Inflammatory macrophage treated with lipopolysaccharide for 4 hours (primary cell): ENCODE results near the gene FKBP4.

Experiments
- DNase-seq: peaks from one replicate; pipeline ENCODE4 v3.0.0-alpha.2; 2020

FKBP4 gene

DNA sequence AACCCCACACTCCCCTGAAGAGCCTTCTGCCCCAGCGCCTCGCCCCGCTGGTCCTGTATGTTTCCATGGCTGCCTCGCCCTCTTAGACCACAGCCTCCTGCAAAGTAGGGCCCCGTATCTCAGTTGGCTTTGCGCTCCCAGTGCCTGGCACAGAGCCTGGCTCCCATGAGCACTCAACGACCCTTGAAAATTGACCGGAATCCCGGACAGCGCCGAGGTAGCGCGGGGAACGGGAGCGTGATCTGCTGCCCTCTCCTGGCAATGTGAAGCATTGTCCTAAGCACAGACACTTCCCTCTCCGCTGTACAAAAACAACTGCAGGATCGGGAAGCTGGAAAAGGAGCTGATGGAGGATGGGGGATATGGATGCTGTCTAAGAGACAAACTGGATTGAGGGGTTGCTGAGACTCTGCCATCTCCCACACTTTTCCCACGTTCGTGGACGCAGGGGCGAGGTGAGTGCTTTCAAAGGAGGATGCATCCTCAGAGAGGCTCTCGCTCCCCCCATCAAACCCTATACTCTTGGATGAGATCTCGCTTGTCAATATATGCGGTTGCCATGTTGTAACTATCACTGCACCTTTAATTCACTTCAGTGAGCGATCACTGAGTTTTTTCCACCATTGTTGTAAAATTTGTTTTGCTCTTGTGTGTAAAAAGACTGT lies 10.7 kb upstream of the FKBP4 start:
- DNase-seq, result peak; percentile 31

DNA sequence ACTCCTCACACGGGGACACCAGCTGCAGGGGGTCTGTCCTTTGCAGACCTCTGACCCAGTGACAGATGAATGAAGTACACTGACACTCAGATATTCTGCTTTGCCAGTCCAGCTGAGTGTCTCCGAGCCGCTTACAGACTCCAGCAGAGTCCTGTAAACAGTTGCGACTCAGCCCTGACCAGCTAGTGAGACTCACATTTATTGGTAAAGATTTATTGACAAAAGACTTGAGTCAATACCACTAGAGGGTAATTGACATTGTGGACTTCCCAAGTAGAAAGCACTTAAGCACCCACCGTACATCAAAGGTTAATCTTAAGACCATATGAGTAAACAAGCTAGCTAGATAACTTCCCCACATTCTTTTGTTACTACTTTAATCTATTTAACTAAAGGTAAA lies 9.8 kb upstream of the FKBP4 start:
- no peak for DNase-seq

DNA sequence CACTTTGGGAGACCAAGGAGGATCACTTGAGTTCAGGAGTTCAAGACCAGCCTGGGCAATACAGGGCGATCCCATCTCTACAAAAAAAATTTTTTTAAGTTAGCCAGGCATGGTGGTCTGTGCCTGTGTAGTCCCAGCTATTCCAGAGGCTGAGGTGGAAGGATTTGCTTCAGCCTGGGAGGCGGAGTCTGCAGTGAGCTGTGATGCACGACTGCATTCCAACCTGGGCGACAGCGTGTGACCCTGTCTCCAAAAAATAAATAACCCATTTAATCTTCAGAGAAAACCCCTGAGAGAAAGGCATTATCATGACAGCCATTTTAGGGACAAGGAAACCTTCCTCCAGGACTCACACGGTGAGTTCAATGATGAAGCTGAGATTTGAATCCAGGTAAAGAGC lies 3.7 kb upstream of the FKBP4 start:
- DNase-seq, result no peak

DNA sequence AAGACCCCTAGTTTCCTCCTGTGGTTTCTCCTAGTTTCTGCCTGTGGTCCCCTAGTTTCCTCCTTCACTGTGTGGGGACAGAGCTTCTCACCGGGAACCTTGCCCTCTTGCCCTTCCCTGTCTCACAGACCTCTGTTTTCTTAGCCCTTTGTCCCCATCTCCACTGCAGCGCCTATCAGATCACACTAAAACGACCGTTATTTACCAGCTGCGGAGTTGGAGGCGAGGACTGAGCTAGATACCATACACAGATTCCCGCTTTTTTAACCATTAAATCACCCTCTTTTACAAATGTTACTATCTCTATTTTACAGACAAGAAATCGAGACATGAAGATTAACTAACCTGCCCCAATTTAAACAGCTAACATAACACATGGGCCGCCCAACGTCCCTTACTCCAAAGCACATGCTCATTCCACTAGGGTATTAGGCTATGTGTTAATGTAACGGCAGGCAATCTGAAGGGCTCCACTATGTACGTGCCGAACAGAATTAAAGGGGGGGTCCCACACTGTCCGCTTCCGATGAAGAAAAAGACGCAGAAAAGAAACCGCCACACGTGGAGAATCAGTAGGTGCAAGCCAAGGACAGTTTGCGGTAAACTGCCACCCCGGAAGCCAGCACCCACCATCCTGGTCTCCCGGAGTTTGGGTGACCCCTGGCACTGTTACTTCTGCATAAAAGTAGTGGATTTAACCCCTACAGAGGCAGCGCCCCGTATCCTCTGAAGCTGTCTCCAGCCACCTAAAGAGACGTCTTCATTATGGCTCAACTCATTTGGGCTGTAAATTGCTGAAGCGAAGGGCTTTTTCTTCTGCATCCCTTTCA lies 1.9 kb upstream of the FKBP4 start:
- no peak for DNase-seq

DNA sequence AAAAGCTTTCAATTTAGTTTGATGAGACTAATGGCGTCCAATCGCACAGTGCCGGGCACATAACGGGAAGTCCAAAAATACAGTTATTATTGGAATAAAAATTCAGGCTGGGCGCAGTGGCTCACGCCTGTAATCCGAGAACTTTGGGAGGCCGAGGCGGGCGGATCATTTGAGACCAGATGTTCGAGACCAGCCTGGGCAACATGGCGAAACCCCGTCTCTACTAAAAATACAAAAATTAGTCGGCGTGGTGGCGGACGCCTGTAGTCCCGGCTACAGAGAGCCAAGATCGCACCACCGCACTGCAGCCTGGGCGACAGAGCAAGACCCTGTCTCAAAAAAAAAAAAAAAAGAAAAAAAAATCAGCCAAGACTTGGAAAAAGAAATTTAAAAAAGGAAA lies 1.2 kb upstream of the FKBP4 start:
- no peak for DNase-seq

DNA sequence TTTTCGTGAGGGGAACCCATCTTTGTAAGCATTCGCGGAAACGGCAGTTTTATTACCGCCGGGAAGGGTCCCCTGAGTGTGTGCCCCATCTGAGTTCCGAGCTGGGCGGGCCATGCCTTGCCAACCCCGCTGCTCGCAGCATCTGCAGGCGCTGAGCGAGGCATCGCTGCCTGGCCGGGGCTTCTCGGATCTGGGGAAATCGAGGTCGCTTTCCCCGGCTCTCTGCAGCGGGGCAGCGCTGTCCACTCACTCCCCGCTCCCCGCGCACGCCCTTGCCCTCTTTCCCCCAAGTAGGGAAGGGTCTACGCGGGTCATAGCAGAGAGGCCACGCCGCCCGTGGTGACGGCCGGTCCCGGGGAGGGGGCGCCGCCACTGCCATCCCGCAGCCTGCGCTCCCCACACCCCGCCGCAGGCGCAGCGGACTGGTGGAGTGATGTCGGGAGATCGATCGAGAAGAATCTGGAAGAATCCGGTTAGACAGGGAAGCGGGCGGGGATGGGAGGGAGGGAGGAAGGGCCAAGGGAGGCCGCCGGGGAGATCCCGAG lies 507 bp upstream of the FKBP4 start:
- no peak for DNase-seq

DNA sequence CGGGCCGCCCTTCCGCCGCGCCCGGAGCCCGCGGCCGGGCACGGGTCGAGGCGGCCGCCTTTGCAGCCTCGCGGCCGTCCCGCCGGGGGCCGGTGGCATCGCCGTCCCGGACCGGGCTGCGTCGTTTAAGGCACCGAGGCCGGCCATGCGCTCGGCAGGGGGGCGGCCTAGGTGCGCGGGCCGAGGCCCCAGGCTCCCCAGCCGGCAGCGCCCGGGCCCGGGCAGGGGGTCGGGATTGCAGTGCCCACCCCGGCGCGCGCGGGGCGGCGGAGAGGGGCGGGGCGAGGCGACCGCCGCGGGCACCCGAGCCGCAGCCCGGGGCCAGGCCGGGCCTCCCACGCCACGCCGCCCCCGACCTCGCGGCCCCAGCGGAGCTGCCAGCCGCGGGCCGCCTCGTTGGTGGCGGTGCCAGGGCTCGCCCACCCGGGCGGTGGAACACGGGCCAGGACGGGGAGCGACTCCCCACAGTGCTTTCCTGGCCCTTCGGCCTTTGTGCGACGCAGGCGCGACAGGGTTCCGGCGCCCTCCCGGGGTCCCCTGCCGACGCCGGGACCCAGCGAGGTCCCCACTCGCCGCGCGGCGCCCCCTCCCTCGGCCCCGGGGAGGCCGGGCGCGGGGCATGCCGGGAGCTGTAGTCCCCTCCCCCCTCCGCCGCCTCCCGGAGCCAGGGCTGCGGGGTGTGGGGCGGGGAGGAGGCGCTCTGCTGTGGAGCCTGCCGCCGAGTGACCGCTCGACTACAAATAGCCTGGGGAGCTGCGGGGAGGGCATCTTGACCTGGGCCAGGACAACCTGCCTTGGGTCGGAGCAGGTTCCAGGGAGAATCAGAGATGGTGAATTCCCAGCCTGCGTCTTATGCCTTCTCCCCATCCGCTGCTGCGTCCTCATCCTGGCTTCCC lies 769 bp downstream of the FKBP4 start:
- DNase-seq, result peak; percentile 45

DNA sequence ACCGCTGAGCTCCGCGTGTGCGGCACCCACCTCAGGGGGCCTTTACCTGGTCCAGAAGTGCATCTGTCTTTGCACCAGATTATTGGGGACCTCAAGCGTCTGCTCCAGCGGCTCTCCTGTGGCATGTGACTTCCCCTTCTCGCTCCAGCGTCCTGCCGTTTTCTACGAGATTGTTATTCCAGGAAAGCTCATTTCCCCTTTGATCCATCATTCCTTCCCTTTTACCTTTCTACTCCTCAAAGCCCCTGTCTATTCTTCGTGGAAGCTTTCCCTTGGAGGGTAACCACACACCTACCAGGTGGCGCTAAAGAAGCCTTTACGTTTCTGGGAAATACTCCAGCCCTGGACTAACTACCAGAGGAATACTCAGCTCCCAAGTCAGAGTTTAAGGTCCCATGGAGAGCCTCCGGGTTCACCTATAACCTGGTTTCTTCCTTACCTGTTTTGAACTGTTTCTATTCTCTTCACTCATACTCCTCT lies 1.5 kb downstream of the FKBP4 start:
- no peak for DNase-seq

DNA sequence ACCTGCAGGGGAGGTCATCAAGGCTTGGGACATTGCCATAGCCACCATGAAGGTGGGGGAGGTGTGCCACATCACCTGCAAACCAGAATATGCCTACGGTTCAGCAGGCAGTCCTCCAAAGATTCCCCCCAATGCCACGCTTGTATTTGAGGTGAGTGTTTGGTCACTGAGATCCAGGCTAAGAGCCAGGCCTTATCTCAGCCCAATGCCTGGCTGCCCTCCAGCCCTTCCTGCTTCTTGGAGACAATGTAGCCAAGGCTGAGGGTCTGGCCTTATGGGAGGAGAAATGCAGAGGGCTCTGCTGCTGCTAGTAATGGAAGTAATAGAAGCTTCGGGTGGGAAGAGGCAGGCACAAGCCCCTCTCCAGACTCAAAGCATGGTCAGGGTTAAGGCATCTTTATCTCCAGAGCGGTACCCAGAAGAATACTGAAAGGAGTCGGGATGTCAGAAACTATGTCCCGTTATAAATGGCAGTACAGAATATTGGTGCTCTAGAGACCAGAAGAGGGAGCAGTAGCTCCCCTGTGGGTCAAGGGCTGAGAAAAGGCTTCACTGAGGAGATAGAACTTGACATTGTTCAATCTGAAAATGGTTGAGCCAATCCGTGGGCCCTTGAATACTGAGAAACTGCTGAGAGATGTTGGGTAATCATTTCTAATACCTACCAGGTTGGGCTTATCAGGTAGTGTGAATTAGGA lies 3.1 kb downstream of the FKBP4 start:
- DNase-seq, result no peak

DNA sequence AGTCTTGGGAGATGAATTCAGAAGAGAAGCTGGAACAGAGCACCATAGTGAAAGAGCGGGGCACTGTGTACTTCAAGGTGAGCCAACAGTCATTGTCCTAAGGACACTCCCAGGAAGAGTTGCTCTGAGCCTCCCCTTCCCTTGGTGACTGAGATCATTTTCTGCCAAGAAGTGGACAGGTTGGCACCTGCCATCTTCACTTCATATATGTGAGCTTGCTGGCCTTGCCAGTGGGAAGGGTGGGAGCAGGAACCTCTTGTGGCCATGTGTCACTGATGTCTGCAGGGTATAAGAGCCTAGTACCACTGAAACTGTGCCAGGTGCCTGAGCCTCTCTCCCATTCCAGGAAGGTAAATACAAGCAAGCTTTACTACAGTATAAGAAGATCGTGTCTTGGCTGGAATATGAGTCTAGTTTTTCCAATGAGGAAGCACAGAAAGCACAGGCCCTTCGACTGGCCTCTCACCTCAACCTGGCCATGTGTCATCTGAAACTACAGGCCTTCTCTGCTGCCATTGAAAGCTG lies 5.3 kb downstream of the FKBP4 start:
- DNase-seq, result no peak

DNA sequence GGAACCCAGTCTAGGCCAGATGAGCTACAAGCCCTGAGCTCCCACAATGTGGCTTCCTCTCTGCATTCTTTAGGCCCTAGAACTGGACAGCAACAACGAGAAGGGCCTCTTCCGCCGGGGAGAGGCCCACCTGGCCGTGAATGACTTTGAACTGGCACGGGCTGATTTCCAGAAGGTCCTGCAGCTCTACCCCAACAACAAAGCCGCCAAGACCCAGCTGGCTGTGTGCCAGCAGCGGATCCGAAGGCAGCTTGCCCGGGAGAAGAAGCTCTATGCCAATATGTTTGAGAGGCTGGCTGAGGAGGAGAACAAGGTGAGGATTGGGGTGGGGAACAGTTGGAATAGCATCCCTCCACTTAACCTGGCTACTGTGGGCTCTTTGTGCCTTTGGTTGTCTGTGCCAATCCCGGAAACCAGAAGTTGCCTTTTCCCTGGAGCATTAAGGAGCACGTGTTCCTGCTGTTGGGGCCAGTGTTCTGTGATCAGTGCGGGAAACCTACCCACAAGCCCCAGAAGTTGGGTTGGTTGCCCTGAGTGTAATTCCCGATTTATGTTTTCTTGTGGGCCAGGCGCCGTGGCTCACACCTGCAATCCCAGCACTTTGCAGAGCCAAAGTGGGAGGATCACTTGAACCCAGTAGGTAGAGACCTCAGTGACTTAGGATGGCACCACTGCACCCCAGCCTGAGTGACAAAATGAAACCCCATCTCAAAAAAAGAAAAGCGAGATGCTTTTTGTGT lies 6.4 kb downstream of the FKBP4 start:
- DNase-seq, result no peak

DNA sequence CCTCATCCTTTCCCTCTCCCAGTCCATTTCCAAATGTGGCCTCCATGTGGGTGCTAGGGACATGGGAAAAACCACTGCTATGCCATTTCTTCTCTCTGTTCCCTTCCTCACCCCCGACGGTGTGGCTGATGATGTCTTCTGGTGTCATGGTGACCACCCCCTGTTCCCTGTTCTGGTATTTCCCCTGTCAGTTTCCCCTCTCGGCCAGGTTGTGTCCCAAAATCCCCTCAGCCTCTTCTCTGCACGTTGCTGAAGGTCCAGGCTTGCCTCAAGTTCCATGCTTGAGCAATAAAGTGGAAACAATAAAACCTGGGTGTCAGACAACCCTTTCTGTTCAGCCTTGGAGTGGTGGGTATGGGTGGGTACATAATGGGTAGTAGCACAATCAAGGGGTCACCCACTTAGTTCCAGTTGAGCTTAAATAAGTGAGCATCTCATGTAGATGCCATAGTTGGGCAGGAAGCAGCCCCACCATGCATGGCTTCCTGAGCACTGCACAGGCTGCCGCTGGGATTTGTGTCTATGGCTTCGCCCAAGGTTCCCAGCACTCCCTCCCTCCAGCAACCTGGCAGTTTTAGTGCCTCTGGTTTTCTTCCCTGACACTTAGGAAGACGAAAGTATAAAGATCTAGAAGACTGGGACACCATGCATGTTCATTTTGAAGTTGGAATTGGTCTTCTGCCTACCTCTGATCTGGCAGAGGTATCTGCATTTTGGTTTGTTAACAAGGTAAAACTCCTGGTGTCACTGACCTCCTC lies 9.0 kb downstream of the FKBP4 start:
- no peak for DNase-seq

DNA sequence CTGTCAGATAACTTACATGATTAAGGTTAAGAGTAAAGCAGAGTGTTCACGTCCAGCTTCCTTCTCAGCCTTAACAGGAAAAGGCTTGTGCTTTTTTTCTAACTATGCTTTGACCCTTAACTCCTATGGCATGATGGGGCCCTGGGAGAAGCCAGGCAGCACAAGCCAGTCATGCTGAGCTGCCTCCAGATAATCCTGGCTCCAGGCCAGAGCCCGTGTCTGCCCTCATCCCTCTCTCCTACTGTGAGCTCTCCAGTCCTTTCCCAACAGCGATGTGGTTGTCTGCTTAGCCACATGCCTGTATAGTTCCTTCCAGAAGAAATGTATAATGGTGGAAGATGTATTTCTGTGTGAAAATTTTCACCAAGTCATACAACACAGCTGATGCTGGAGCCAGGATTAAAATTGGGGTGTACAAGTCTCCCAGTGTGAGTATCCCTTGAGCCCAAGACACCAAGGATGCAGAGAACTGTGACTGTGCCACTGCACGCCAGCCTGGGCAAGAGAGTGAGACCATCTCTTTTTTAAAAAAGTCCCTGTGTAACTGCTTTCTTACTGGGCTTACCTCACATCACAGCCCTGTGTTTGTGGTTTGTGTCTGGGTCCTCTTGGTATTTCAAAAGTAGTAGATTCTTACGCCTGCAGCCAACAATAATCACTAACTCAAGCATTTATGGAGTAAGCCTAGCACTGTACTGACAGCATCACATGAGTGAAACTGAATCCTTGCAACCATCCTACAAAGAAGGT lies 9.8 kb downstream of the FKBP4 start:
- no peak for DNase-seq

DNA sequence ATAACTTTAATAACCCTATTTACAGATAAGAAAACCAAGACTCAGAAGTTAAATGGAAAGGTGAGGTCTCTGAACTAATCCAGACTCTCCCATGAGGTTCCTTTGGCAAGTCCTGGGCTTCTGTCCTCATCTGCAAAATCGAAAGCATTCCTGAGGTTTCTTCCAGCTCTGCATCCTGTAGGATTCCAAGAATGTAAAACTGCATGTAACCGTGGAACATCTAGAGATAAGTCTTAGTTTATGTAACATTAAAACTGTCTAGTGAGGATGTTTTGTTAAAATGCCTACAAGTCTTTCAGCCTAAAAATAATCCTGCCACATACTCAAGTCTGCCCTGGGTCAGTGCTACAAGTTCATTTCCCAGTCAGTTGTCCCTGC lies 10.4 kb downstream of the FKBP4 start:
- no peak for DNase-seq

DNA sequence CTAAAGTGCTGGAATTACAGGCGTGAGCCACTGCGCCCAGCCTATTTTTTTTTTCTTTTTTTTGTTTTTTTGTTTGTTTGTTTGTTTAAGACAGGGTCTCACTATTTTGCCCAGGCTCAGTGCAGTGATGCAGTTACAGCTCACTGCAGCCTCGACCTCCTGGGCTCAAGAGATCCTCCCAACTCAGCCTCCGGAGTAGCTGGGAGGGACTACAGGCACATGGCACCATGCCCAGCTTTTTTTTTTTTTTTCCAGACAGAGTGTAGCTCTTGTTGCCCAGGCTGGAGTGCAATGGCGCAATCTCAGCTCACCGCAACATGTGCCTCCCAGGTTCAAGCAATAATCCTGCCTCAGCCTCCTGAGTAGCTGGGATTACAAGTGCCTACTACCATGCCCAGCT lies 11.9 kb downstream of the FKBP4 start:
- no peak for DNase-seq

DNA sequence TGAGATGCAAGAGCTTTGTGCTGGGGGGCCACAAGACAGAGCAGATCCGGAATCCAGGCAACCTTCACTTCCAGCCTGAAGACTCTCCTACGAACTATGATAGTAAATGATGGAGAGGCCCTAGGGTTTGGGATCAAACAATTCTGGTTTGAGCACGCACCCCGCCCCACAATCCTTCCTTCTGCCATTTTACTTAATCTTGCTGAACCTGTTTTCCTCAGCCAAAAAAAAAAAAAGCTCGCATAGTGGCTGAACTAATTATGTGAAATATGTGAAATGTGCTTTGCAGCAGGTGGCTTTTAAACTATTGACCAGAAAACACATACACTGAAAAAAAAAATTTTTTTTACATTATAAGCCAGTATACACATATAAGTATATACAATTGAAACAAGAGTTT lies 17.0 kb downstream of the FKBP4 start:
- no peak for DNase-seq

DNA sequence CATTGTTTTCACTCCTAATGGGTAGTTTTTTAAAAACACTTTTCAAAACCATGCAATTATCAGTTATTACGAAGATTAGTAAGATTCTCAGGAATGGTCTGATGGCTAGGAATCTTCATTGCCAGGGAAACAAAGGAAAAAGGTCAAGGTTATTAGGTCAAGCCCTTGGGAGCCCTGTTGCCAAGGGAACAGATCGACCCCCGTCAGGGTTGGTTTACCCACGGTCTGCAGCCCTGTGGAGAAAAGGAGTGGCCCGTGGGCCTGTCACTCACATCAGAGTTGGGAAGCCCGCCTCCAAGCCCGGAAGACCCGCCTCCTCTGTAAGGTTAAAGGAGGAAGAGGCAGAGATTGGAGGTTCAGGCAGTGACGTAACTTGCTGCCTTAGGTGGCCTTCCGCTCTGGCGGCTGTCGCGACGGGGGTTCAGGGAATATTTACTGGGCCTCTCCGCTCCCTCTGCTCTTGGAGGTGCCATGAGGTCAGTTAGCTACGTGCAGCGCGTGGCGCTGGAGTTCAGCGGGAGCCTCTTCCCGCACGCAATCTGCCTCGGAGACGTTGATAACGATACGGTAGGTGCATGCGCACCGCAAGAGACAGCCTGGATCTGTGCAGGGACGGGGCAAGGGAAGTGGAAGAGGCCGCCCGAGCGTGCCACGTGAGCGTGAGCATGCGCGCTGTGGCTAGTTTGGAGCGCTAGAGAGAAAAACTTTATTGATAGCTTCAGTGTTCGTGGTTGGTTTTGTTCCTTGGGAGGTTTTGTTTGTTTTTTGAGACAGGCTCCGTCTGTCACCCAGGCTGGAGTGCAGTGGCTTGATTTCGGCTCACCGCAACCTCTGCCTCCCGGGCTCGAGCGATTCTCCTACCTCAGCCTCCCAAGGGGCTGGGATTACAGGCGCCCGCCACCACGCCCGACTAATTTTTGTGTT lies 17.8 kb downstream of the FKBP4 start, which contains the start of gene ITFG2:
Gene ITFG2, plus strand, starts transcription at position 379 of the 924 bp plus-strand sequence. Its CDS starts 93 bp downstream, at position 472.
- peak; percentile 99 for DNase-seq
